HepG2 (cell line): ENCODE data around the gene BEST3.

Experiments used
- GABPB1 ChIP-seq: IDR thresholded peaks from 2 replicates; pipeline ENCODE4 v1.6.1; 2016; ENCODE audit warnings: mild to moderate bottlenecking, missing genetic modification reagents, moderate library complexity, missing compliant biosample characterization
- STAG1 ChIP-seq: sonication (generic); formaldehyde crosslinking; IDR thresholded peaks from 2 replicates; pipeline ENCODE4 v1.4.0; 2020; ENCODE audit warnings: missing genetic modification reagents
- ZNF331 ChIP-seq: sonication (generic); formaldehyde crosslinking; IDR thresholded peaks from 2 replicates; pipeline ENCODE4 v1.4.0; 2020; ENCODE audit warnings: missing genetic modification reagents
- ZNF496 ChIP-seq: sonication (generic); formaldehyde crosslinking; IDR thresholded peaks from 2 replicates; pipeline ENCODE4 v1.8.1; 2023; ENCODE audit warnings: mild to moderate bottlenecking, moderate library complexity, missing genetic modification reagents; ENCODE audit not compliant: insufficient replicate concordance
- ZNF746 ChIP-seq: sonication (generic); formaldehyde crosslinking; IDR thresholded peaks from 2 replicates; pipeline ENCODE4 v1.8.0; 2022; ENCODE audit warnings: mild to moderate bottlenecking, missing genetic modification reagents
- TF ChIP-seq, protein P1 (sequence below): sonication (generic); formaldehyde crosslinking; IDR thresholded peaks from 2 replicates; pipeline ENCODE4 v1.4.0; 2020; ENCODE audit warnings: missing genetic modification reagents
- TF ChIP-seq, protein P2 (sequence below): IDR thresholded peaks from 2 replicates; pipeline ENCODE4 v1.6.1; 2012; ENCODE audit warnings: low read length, improper control_type of control experiment
- TF ChIP-seq, protein P3 (sequence below): sonication (generic); formaldehyde crosslinking; conservative IDR thresholded peaks from 2 replicates; pipeline ENCODE4 v1.4.0; 2020; ENCODE audit warnings: missing genetic modification reagents
- TF ChIP-seq, protein P4 (sequence below): sonication (generic); formaldehyde crosslinking; IDR thresholded peaks from 2 replicates; pipeline ENCODE4 v1.5.0; 2020; ENCODE audit warnings: mild to moderate bottlenecking, missing genetic modification reagents, moderate library complexity

DNA sequence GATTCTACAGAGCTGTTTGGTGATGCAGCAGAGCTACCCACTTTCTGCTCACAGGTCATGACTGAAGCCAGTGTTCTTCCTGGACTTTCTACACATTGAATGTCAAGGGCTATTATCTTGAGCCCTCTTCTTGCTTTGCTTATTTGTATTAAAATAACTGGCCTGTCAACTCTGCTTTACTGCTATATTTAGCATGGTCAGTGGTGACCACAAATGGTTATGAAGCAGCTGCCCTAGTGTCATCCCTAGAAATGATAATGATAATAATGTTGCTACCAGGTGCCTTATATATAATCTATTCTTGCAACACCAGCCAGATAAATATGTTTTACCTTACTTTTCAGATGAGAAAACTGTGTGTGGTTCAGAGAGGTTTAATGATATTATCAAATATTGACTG, 85.8 kb downstream of the BEST3 start:
- TF ChIP-seq, protein P1, sequence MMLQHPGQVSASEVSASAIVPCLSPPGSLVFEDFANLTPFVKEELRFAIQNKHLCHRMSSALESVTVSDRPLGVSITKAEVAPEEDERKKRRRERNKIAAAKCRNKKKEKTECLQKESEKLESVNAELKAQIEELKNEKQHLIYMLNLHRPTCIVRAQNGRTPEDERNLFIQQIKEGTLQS, result no peak
- TF ChIP-seq ZNF496 (no peak), ZNF746 (CRISPR knock-in tag) (no peak), STAG1 (no peak), ZNF331 (no peak), GABPB1 (CRISPR knock-in tag) (no peak)
- TF ChIP-seq, protein P2, sequence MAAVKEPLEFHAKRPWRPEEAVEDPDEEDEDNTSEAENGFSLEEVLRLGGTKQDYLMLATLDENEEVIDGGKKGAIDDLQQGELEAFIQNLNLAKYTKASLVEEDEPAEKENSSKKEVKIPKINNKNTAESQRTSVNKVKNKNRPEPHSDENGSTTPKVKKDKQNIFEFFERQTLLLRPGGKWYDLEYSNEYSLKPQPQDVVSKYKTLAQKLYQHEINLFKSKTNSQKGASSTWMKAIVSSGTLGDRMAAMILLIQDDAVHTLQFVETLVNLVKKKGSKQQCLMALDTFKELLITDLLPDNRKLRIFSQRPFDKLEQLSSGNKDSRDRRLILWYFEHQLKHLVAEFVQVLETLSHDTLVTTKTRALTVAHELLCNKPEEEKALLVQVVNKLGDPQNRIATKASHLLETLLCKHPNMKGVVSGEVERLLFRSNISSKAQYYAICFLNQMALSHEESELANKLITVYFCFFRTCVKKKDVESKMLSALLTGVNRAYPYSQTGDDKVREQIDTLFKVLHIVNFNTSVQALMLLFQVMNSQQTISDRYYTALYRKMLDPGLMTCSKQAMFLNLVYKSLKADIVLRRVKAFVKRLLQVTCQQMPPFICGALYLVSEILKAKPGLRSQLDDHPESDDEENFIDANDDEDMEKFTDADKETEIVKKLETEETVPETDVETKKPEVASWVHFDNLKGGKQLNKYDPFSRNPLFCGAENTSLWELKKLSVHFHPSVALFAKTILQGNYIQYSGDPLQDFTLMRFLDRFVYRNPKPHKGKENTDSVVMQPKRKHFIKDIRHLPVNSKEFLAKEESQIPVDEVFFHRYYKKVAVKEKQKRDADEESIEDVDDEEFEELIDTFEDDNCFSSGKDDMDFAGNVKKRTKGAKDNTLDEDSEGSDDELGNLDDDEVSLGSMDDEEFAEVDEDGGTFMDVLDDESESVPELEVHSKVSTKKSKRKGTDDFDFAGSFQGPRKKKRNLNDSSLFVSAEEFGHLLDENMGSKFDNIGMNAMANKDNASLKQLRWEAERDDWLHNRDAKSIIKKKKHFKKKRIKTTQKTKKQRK, result no peak
- TF ChIP-seq, protein P3, sequence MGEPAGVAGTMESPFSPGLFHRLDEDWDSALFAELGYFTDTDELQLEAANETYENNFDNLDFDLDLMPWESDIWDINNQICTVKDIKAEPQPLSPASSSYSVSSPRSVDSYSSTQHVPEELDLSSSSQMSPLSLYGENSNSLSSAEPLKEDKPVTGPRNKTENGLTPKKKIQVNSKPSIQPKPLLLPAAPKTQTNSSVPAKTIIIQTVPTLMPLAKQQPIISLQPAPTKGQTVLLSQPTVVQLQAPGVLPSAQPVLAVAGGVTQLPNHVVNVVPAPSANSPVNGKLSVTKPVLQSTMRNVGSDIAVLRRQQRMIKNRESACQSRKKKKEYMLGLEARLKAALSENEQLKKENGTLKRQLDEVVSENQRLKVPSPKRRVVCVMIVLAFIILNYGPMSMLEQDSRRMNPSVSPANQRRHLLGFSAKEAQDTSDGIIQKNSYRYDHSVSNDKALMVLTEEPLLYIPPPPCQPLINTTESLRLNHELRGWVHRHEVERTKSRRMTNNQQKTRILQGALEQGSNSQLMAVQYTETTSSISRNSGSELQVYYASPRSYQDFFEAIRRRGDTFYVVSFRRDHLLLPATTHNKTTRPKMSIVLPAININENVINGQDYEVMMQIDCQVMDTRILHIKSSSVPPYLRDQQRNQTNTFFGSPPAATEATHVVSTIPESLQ (CRISPR knock-in tag), result no peak
- TF ChIP-seq, protein P4, sequence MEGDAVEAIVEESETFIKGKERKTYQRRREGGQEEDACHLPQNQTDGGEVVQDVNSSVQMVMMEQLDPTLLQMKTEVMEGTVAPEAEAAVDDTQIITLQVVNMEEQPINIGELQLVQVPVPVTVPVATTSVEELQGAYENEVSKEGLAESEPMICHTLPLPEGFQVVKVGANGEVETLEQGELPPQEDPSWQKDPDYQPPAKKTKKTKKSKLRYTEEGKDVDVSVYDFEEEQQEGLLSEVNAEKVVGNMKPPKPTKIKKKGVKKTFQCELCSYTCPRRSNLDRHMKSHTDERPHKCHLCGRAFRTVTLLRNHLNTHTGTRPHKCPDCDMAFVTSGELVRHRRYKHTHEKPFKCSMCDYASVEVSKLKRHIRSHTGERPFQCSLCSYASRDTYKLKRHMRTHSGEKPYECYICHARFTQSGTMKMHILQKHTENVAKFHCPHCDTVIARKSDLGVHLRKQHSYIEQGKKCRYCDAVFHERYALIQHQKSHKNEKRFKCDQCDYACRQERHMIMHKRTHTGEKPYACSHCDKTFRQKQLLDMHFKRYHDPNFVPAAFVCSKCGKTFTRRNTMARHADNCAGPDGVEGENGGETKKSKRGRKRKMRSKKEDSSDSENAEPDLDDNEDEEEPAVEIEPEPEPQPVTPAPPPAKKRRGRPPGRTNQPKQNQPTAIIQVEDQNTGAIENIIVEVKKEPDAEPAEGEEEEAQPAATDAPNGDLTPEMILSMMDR (CRISPR knock-in tag), result no peak
